GM23338 (cell line): ENCODE measurements around the gene C1QA. TPM values are rescaled to one million over a fixed set of nuclear protein-coding genes. Genes with fewer than 3 reads are reported as not detected.

Experiments used
- ATAC-seq: fragments of 200-7000 bp; cut with Tn5 transposase; 3 replicates; pipeline ENCODE4 v1.9.1; 2020
- DNase-seq: peaks from one replicate; pipeline ENCODE4 v3.0.0-alpha.2; 2015; ENCODE audit warnings: low spot score
- H2AFZ ChIP-seq: fragments of 200-600 bp; sonication (generic); 2 replicates; pipeline ENCODE4 v1.8.0; 2016; ENCODE audit warnings: antibody characterized with exemption, mild to moderate bottlenecking, moderate library complexity
- H3F3A ChIP-seq: fragments of 200-600 bp; sonication (generic); replicated peaks from 2 replicates; pipeline ENCODE4 v1.8.0; 2017; ENCODE audit warnings: antibody characterized with exemption, mixed run types, low read depth
- H3K27ac ChIP-seq: fragments of 200-600 bp; sonication (generic); 2 replicates; pipeline ENCODE4 v1.6.1; 2016; ENCODE audit warnings: low read depth
- H3K27me3 ChIP-seq: fragments of 200-600 bp; sonication (generic); 2 replicates; pipeline ENCODE4 v1.8.0; 2016; ENCODE audit warnings: mild to moderate bottlenecking, mixed run types, moderate library complexity; ENCODE audit not compliant: insufficient read depth
- H3K36me3 ChIP-seq: fragments of 200-600 bp; sonication (generic); 2 replicates; pipeline ENCODE4 v1.8.0; 2016; ENCODE audit warnings: mild to moderate bottlenecking; ENCODE audit not compliant: insufficient read depth
- H3K4me1 ChIP-seq: fragments of 200-600 bp; sonication (generic); 2 replicates; pipeline ENCODE4 v1.8.0; 2016; ENCODE audit warnings: mild to moderate bottlenecking, moderate library complexity; ENCODE audit not compliant: insufficient read depth
- H3K4me2 ChIP-seq: fragments of 200-600 bp; sonication (generic); 2 replicates; pipeline ENCODE4 v1.7.1; 2017; ENCODE audit warnings: mixed run types
- H3K4me3 ChIP-seq: fragments of 200-600 bp; sonication (generic); 2 replicates; pipeline ENCODE4 v1.6.1; 2016; ENCODE audit warnings: mixed run types
- H3K79me2 ChIP-seq: fragments of 200-600 bp; sonication (generic); replicated peaks from 2 replicates; pipeline ENCODE4 v1.8.0; 2017; ENCODE audit warnings: mild to moderate bottlenecking; ENCODE audit not compliant: insufficient read depth
- H3K9me2 ChIP-seq: fragments of 200-600 bp; sonication (generic); 2 replicates; pipeline ENCODE4 v1.8.0; 2017; ENCODE audit not compliant: insufficient read depth
- H4K20me1 ChIP-seq: fragments of 200-600 bp; sonication (generic); replicated peaks from 2 replicates; pipeline ENCODE4 v1.8.0; 2017; ENCODE audit warnings: mild to moderate bottlenecking; ENCODE audit not compliant: insufficient read depth
- H3K27ac Mint-ChIP-seq: 2 replicates; pipeline ENCODE4 v1.8.0; 2020; ENCODE audit warnings: inconsistent platforms, mild to moderate bottlenecking, moderate library complexity, mixed read lengths
- H3K27me3 Mint-ChIP-seq: 3 replicates; pipeline ENCODE4 v1.8.0; 2022; ENCODE audit warnings: low read depth, mild to moderate bottlenecking, moderate library complexity, mixed read lengths, inconsistent platforms; ENCODE audit not compliant: insufficient read depth, poor library complexity
- H3K36me3 Mint-ChIP-seq: 3 replicates; pipeline ENCODE4 v1.8.0; 2021; ENCODE audit warnings: low read depth, mild to moderate bottlenecking, inconsistent platforms, moderate library complexity, mixed read lengths
- H3K4me1 Mint-ChIP-seq: 3 replicates; pipeline ENCODE4 v1.8.0; 2020; ENCODE audit warnings: mild to moderate bottlenecking, inconsistent platforms, mixed read lengths
- H3K4me3 Mint-ChIP-seq: 3 replicates; pipeline ENCODE4 v1.8.0; 2021; ENCODE audit warnings: moderate library complexity, mild to moderate bottlenecking, inconsistent platforms, mixed read lengths
- H3K9me3 Mint-ChIP-seq: 3 replicates; pipeline ENCODE4 v1.8.0; 2020; ENCODE audit warnings: moderate library complexity, mild to moderate bottlenecking, inconsistent platforms, mixed read lengths
- CREB1 ChIP-seq: fragments of 250-450 bp; sonication (Bioruptor Pico); IDR thresholded peaks from 2 replicates; pipeline ENCODE4 v1.5.0; 2020; ENCODE audit warnings: low read depth, mild to moderate bottlenecking, moderate library complexity
- CTCF ChIP-seq, 2 experiments: fragments of 200-600 bp in 1 of 2; sonication (generic) in 1 of 2; conservative IDR thresholded peaks; 2 replicates each; pipeline versions ENCODE4 v1.5.1 to v1.6.1; 2016 to 2017; ENCODE audit warnings: antibody characterized with exemption in 2 of 2, low read depth in 2 of 2, mild to moderate bottlenecking in 2 of 2, moderate library complexity in 1 of 2
- ETS1 ChIP-seq: IDR thresholded peaks from 2 replicates; pipeline ENCODE4 v1.6.1; 2016; ENCODE audit warnings: antibody characterized with exemption
- EZH2 ChIP-seq: fragments of 200-600 bp; sonication (generic); IDR thresholded peaks from one replicate; pipeline ENCODE4 v1.8.0; 2017; ENCODE audit warnings: antibody characterized with exemption, mild to moderate bottlenecking, low read depth; ENCODE audit not compliant: unreplicated experiment
- NANOG ChIP-seq: IDR thresholded peaks from 2 replicates; pipeline ENCODE4 v1.6.1; 2016; ENCODE audit warnings: antibody characterized with exemption, borderline replicate concordance
- POLR2AphosphoS5 ChIP-seq: IDR thresholded peaks from 2 replicates; pipeline ENCODE4 v1.6.1; 2016; ENCODE audit warnings: antibody characterized with exemption, low read depth
- ZNF114 ChIP-seq: fragments of 250-450 bp; sonication (Bioruptor Pico); IDR thresholded peaks from 2 replicates; pipeline ENCODE4 v1.5.0; 2020; ENCODE audit warnings: mild to moderate bottlenecking, moderate library complexity
- ZNF331 ChIP-seq: fragments of 250-450 bp; sonication (Bioruptor Pico); IDR thresholded peaks from 2 replicates; pipeline ENCODE4 v1.5.0; 2020; ENCODE audit warnings: low read depth, mild to moderate bottlenecking, moderate library complexity
- ZNF462 ChIP-seq: fragments of 250-450 bp; sonication (Bioruptor Pico); IDR thresholded peaks from 2 replicates; pipeline ENCODE4 v1.5.0; 2020; ENCODE audit warnings: mild to moderate bottlenecking, moderate library complexity
- polyA plus RNA-seq: library from polyadenylated mRNA; unstranded; fragments of >200 nt; fragmentation: Nextera tagmentation; extraction: Ambion mirVana; gene quantifications from 2 replicates; pipeline ENCODE4 v1.2.1, GENCODE V29; 2016
- total RNA-seq: library from RNA; depleted of rRNA; stranded (reverse); fragments of >200 nt; shearing (Covaris generic); gene quantifications from 2 replicates; pipeline ENCODE4 v1.2.3, GENCODE V29; 2014

C1QA gene
- total and polyA plus RNA-seq, 2 experiments from 2014 or later: not detected

DNA sequence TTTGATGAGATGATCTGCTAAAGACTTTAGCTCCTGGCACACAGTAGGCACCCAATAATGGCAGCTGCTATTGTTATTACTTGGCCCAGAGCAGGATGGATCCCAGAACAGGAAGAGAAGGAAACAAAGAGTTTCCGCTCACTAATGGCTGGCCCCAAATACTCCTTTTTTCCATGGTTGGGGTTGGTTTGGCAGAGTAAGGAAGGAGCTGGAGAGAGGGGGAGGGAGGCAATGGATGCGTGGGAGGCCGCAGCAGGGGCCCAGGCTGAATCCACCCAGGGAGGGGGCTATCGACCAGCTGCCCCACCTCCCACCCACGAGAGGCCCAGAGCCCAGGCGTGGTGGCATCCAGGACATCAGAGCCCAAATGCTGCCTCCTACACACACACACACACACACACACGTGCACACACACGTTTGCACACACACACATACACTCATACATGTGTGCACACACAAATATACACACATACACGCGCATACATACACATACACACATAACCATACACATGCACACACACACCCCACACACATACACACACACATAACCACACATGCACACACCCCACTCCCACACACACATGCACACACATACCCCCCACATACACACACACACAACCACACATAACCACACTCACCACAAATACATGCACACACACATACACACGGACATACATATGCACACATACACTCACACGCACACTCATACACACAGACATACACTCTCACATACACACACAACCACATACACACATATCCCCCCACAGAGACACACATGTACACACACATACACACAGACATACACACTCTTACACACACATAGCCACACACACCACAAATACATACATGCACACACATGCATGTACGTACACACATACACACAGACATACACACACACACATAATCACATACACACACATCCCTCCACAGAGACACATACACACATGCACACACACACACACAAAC lies 41.8 kb downstream of the C1QA start (continued):
- TF ChIP-seq ZNF462 (CRISPR knock-in tag) (no peak), POLR2AphosphoS5 (no peak), ZNF331 (CRISPR knock-in tag) (no peak)

GRCh38 chr1:22680726-22681125 lies 44.3 kb downstream of the C1QA start:
- Mint-ChIP-seq H3K36me3 (no peaks in the 10 kb centered on the region), H3K27ac (no peak overlapping the region), H3K4me1 (peaks cover 2% of the 10 kb centered on the region), H3K4me3 (no peak overlapping the region), H3K27me3 (peaks cover 4% of the 10 kb centered on the region), H3K9me3 (no peaks in the 10 kb centered on the region)
- H3K79me2 ChIP-seq: no peaks in the 10 kb centered on the region
- peaks cover 9% of the 10 kb centered on the region for H3K4me1 ChIP-seq
- TF ChIP-seq EZH2 (no peak), NANOG (no peak), ETS1 (no peak), CTCF (conservative IDR thresholded peaks at IDR 0.05; ENCODE audit: low read depth in 2 of 2) (no peak), POLR2AphosphoS5 (no peak), ZNF114 (CRISPR knock-in tag) (no peak), CREB1 (CRISPR knock-in tag) (no peak)
- DNase-seq (no peak), ATAC-seq (no peak)
- no peak overlapping the region for H3K27ac ChIP-seq
- no peak overlapping the region for H3K4me3 ChIP-seq
- peaks cover 9% of the 10 kb centered on the region for H3F3A ChIP-seq
- no peaks in the 10 kb centered on the region for H3K9me2 ChIP-seq
- H3K36me3 ChIP-seq: no peaks in the 10 kb centered on the region
- no peaks in the 10 kb centered on the region for H4K20me1 ChIP-seq
- no peak overlapping the region for H3K4me2 ChIP-seq
- no peaks in the 10 kb centered on the region for H3K27me3 ChIP-seq
- H2AFZ ChIP-seq: no peak overlapping the region
